ENCODE data around the gene EN1.

The EN1 gene

GRCh38 chr2:118855451-118856279 lies 8.2 kb upstream of the EN1 start:
- DNase-seq (ENCODE audit: low spot score) = peak; percentile 96

- peak; percentile 38 for DNase-seq (ENCODE audit: low spot score)
Observed at GRCh38 chr2:118854507-118855345, 7.3 kb upstream of the EN1 start.

GRCh38 chr2:118853651-118854291 lies 6.3 kb upstream of the EN1 start:
- peak; percentile 46 for DNase-seq (ENCODE audit: low spot score)

- DNase-seq (ENCODE audit: low spot score) = no peak
Observed at GRCh38 chr2:118853129-118853640, 5.7 kb upstream of the EN1 start.

GRCh38 chr2:118852605-118853128 lies 5.2 kb upstream of the EN1 start:
- DNase-seq (ENCODE audit: low spot score) = no peak

- no peak for DNase-seq (ENCODE audit: low spot score)
Observed at GRCh38 chr2:118851650-118852049, 4.2 kb upstream of the EN1 start.

- DNase-seq (ENCODE audit: low spot score) = no peak
Observed at GRCh38 chr2:118850901-118851415, 3.5 kb upstream of the EN1 start.

- DNase-seq (ENCODE audit: low spot score) = no peak
Observed at GRCh38 chr2:118850168-118850900, 2.9 kb upstream of the EN1 start.

GRCh38 chr2:118849226-118850167 lies 2.0 kb upstream of the EN1 start:
- DNase-seq (ENCODE audit: low spot score) = no peak

- DNase-seq (ENCODE audit: low spot score) = peak; percentile 35
Observed at GRCh38 chr2:118848381-118849225, 1.2 kb upstream of the EN1 start.

- DNase-seq (ENCODE audit: low spot score) = peak; percentile 76
Observed at GRCh38 chr2:118847762-118848172, 319 bp upstream of the EN1 start.

- DNase-seq (ENCODE audit: low spot score) = no peak
Observed at GRCh38 chr2:118846442-118846952, 951 bp downstream of the EN1 start.

- no peak for DNase-seq (ENCODE audit: low spot score)
Observed at GRCh38 chr2:118845522-118846441, 1.7 kb downstream of the EN1 start.

GRCh38 chr2:118845005-118845521 lies 2.4 kb downstream of the EN1 start:
- no peak for DNase-seq (ENCODE audit: low spot score)

GRCh38 chr2:118844261-118845004 lies 3.0 kb downstream of the EN1 start:
- no peak for DNase-seq (ENCODE audit: low spot score)

GRCh38 chr2:118843483-118844132 lies 3.8 kb downstream of the EN1 start:
- no peak for DNase-seq (ENCODE audit: low spot score)
